Renal pelvis (tissue), 3 donors: Measurements from ENCODE around the gene OR2G3. TPM values are rescaled to one million over a fixed set of nuclear protein-coding genes. Genes with fewer than 3 reads are reported as not detected.

ENCODE experiments used
- polyA plus RNA-seq, 3 donors: library from polyadenylated mRNA; unstranded; fragments of 120-200 nt; gene quantifications; one replicate each; pipeline ENCODE4 v1.2.1, GENCODE V29; 2013; ENCODE audit not compliant: insufficient read length in 3 of 3

OR2G3 gene
- polyA plus RNA-seq, 3 donors: not detected

Other genes starting within 250 kb of the OR2G3 start
- under 1 TPM; 0.83 to 0.94 (median 0.88) TPM for gene NLRP3, start 189.4 kb upstream of the OR2G3 start, polyA plus RNA-seq
- under 1 TPM in 2 of 3 donors, not detected in 1; 0.05 to 0.06 TPM for gene OR2B11, start 147.5 kb upstream of the OR2G3 start, polyA plus RNA-seq
- gene OR2C3, start 69.1 kb upstream of the OR2G3 start, polyA plus RNA-seq: under 1 TPM; 0.23 to 0.99 (median 0.90) TPM
- 1 to 10 TPM in 1 of 3 donors, under 1 TPM in 2; 0.38 to 1.3 (median 0.58) TPM for gene GCSAML, start 56.5 kb upstream of the OR2G3 start, polyA plus RNA-seq
- gene OR2G2, start 17.2 kb upstream of the OR2G3 start, polyA plus RNA-seq: not detected
- gene OR13G1, start 74.2 kb downstream of the OR2G3 start, polyA plus RNA-seq: under 1 TPM in 1 of 3 donors, not detected in 2; 0.06 TPM
- gene OR6F1, start 111.1 kb downstream of the OR2G3 start, polyA plus RNA-seq: not detected
- not detected for gene OR14K1, start 133.0 kb downstream of the OR2G3 start, polyA plus RNA-seq
- not detected for gene OR14A2, start 142.6 kb downstream of the OR2G3 start, polyA plus RNA-seq
- gene OR1C1, start 155.0 kb downstream of the OR2G3 start, polyA plus RNA-seq: not detected
- not detected for gene OR14A16, start 218.5 kb downstream of the OR2G3 start, polyA plus RNA-seq
- gene OR11L1, start 236.3 kb downstream of the OR2G3 start, polyA plus RNA-seq: not detected